Mesodermal cell (in vitro differentiated cells): ENCODE measurements around the gene WFS1.

Experiments
- H3K27ac ChIP-seq: 2 replicates; pipeline ENCODE4 v1.7.0; 2013; ENCODE audit warnings: mild to moderate bottlenecking, low read depth, low read length, moderate library complexity; ENCODE audit not compliant: severe bottlenecking
- H3K36me3 ChIP-seq: 2 replicates; pipeline ENCODE4 v1.7.1; 2013; ENCODE audit warnings: mild to moderate bottlenecking, low read length, moderate library complexity; ENCODE audit not compliant: control insufficient read depth, insufficient read depth
- H3K4me1 ChIP-seq: one replicate; pipeline ENCODE4 v1.7.1; 2013; ENCODE audit warnings: mild to moderate bottlenecking, low read length; ENCODE audit not compliant: insufficient read depth, control insufficient read depth, poor library complexity, severe bottlenecking
- H3K4me3 ChIP-seq: 2 replicates; pipeline ENCODE4 v1.7.0; 2013; ENCODE audit warnings: low read length, control low read depth, mild to moderate bottlenecking; ENCODE audit not compliant: insufficient read depth, poor library complexity, severe bottlenecking; ENCODE audit errors: extremely low read depth
- H3K9me3 ChIP-seq: 2 replicates; pipeline ENCODE4 v1.7.1; 2013; ENCODE audit warnings: mild to moderate bottlenecking, low read length, moderate library complexity; ENCODE audit not compliant: control insufficient read depth
- WGBS, 2 experiments: methylation state at CpG; one replicate each; pipeline ENCODE4 v1.1.5; 2013; ENCODE audit warnings: missing lambda C conversion rate in 2 of 2; ENCODE audit not compliant: insufficient coverage in 2 of 2; 5-methylcytosine and 5-hydroxymethylcytosine counted together

The WFS1 gene

GRCh38 chr4:6250235-6250983, 19.2 kb upstream of the WFS1 start:
- Histone ChIP-seq H3K4me1 (no peaks in the 10 kb centered on the region), H3K27ac (no peak overlapping the region), H3K4me3 (no peak overlapping the region), H3K9me3 (no peaks in the 10 kb centered on the region), H3K36me3 (no peaks in the 10 kb centered on the region)
- WGBS, 2 experiments, result 21 to 38% methylated on average over 9 to 13 of the region's 15 CpGs

DNA sequence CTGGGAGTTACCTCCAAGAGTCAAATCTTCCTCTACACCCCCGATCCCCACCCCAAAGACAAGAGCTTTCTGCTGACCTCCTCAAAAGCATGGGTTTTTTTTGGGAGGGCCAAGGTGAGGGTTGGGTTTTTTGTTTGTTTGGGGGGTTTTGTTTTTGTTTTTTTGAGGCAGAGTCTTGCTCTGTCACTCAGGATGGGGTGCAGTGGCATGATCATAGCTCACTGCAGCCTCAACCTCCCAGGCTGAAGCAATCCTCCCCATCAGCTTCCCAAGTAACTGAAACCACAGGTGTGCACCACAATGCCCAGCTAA, 18.7 kb upstream of the WFS1 start:
- Histone ChIP-seq H3K9me3 (no peaks in the 10 kb centered on the region), H3K36me3 (no peaks in the 10 kb centered on the region), H3K27ac (no peak overlapping the region), H3K4me3 (no peak overlapping the region), H3K4me1 (no peaks in the 10 kb centered on the region)
- no CpG with 5 or more reads among the region's 1 CpG for WGBS, 2 experiments

GRCh38 chr4:6251365-6251764, 18.3 kb upstream of the WFS1 start:
- no peaks in the 10 kb centered on the region for H3K9me3 ChIP-seq
- H3K27ac ChIP-seq, result no peak overlapping the region
- H3K36me3 ChIP-seq, result no peaks in the 10 kb centered on the region
- H3K4me3 ChIP-seq, result no peak overlapping the region
- WGBS, 2 experiments, result 94 to 95% methylated on average over 14 of the region's 14 CpGs
- no peaks in the 10 kb centered on the region for H3K4me1 ChIP-seq

DNA sequence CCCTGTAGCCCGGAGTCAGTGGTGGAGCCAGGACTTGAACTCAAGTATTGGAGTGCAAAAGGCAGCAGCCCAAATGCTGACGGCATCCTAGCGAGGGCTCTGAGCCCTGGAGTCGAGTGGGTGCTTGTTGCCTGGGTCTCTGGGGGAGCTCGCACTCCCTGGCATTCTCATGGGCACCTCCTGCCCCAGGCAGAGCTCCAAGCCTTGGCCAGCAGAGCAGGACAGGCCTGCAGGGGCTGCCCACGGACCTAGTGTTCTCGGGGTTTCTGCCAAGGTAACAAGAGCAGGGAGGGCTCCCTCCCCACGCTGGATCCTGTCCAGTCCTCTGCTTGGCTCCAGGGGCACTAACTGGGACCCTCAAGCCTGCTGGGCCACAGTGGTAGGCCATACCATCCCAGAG, 17.6 kb upstream of the WFS1 start:
- 88 to 93% methylated on average over 5 to 8 of the region's 8 CpGs for WGBS, 2 experiments
- no peaks in the 10 kb centered on the region for H3K9me3 ChIP-seq
- no peaks in the 10 kb centered on the region for H3K36me3 ChIP-seq
- peaks cover 5% of the 10 kb centered on the region for H3K4me1 ChIP-seq
- no peak overlapping the region for H3K27ac ChIP-seq
- no peak overlapping the region for H3K4me3 ChIP-seq

- Histone ChIP-seq H3K4me1 (peaks cover 10% of the 10 kb centered on the region), H3K9me3 (no peaks in the 10 kb centered on the region), H3K36me3 (no peaks in the 10 kb centered on the region), H3K4me3 (no peak overlapping the region), H3K27ac (no peak overlapping the region)
- 90 to 96% methylated on average over 5 to 6 of the region's 6 CpGs for WGBS, 2 experiments
Observed at GRCh38 chr4:6253111-6253510, 16.5 kb upstream of the WFS1 start.

GRCh38 chr4:6253961-6254360, 15.7 kb upstream of the WFS1 start:
- Histone ChIP-seq H3K9me3 (no peaks in the 10 kb centered on the region), H3K27ac (no peak overlapping the region), H3K4me1 (peaks cover 10% of the 10 kb centered on the region), H3K4me3 (no peak overlapping the region), H3K36me3 (no peaks in the 10 kb centered on the region)
- 93 to 96% methylated on average over 10 to 14 of the region's 14 CpGs for WGBS, 2 experiments

- Histone ChIP-seq H3K27ac (no peak overlapping the region), H3K4me1 (peaks cover 10% of the 10 kb centered on the region), H3K9me3 (no peaks in the 10 kb centered on the region), H3K4me3 (no peak overlapping the region), H3K36me3 (no peaks in the 10 kb centered on the region)
- 95 to 97% methylated on average over 9 of the region's 9 CpGs for WGBS, 2 experiments
Observed at GRCh38 chr4:6256141-6256540, 13.5 kb upstream of the WFS1 start.

- Histone ChIP-seq H3K36me3 (no peaks in the 10 kb centered on the region), H3K4me3 (no peak overlapping the region), H3K9me3 (no peaks in the 10 kb centered on the region), H3K4me1 (peaks cover 10% of the 10 kb centered on the region), H3K27ac (peak overlapping the region; percentile 92)
- 29 to 33% methylated on average over 14 to 17 of the region's 18 CpGs for WGBS, 2 experiments
Observed at GRCh38 chr4:6257247-6258025, 12.2 kb upstream of the WFS1 start.

DNA sequence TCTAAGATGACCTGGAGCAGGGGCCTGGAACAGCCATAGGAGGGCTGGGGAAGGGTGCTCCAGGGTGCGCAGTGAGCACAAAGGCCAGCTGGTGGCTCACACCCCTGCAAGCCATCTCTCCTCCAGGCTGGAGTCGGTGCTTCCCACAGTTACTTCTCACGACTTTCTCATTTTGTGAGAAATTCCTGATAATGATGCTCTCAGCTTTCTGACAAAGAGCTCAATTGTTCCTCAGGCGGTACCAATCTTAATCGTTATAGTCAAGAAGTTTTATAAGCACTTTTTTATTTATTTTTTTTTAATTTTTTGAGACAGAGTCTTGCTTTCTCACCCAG, 11.7 kb upstream of the WFS1 start:
- Histone ChIP-seq H3K4me3 (no peak overlapping the region), H3K4me1 (peaks cover 10% of the 10 kb centered on the region), H3K27ac (no peak overlapping the region), H3K9me3 (no peaks in the 10 kb centered on the region), H3K36me3 (no peaks in the 10 kb centered on the region)
- WGBS, 2 experiments, result 89 to 100% methylated on average over 3 of the region's 5 CpGs

DNA sequence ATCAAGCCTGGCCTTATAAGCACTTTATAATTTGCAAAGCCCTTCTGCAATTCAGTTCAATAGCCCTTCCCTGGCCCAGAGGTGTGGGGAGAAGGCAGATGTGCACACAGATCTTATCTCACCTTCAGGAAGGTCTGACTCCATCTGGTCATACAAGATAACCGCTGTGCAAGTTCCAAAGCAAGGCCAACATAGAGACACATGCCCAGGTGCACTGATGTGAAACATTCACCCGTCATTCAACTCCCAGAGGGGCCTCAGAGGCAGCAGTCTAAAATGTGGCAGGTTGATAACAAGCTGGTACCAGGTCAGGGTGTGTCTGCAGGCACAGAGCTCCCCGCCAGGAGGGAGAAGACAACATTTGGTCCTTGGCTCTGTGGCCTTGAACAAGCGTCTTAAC, 10.9 kb upstream of the WFS1 start:
- Histone ChIP-seq H3K4me1 (peaks cover 14% of the 10 kb centered on the region), H3K9me3 (no peaks in the 10 kb centered on the region), H3K27ac (no peak overlapping the region), H3K36me3 (no peaks in the 10 kb centered on the region), H3K4me3 (no peak overlapping the region)
- WGBS, 2 experiments, result 92 to 93% methylated on average over 4 of the region's 4 CpGs

- peaks cover 14% of the 10 kb centered on the region for H3K4me1 ChIP-seq
- no peaks in the 10 kb centered on the region for H3K36me3 ChIP-seq
- H3K4me3 ChIP-seq, result no peak overlapping the region
- WGBS, 2 experiments, result 88 to 96% methylated on average over 6 to 8 of the region's 8 CpGs
- H3K27ac ChIP-seq, result no peak overlapping the region
- no peaks in the 10 kb centered on the region for H3K9me3 ChIP-seq
Observed at GRCh38 chr4:6259886-6260285, 9.8 kb upstream of the WFS1 start.
